C4-2B (cell line): ENCODE results near the gene CHN2.

Experiments used
- ZFX ChIP-seq: fragments of 450-650 bp; IDR thresholded peaks from 2 replicates; pipeline ENCODE4 v1.6.1; 2017
- TF ChIP-seq, protein P1 (sequence below): fragments of 450-650 bp; conservative IDR thresholded peaks from 2 replicates; pipeline ENCODE4 v1.5.1; 2017; ENCODE audit warnings: mild to moderate bottlenecking

DNA sequence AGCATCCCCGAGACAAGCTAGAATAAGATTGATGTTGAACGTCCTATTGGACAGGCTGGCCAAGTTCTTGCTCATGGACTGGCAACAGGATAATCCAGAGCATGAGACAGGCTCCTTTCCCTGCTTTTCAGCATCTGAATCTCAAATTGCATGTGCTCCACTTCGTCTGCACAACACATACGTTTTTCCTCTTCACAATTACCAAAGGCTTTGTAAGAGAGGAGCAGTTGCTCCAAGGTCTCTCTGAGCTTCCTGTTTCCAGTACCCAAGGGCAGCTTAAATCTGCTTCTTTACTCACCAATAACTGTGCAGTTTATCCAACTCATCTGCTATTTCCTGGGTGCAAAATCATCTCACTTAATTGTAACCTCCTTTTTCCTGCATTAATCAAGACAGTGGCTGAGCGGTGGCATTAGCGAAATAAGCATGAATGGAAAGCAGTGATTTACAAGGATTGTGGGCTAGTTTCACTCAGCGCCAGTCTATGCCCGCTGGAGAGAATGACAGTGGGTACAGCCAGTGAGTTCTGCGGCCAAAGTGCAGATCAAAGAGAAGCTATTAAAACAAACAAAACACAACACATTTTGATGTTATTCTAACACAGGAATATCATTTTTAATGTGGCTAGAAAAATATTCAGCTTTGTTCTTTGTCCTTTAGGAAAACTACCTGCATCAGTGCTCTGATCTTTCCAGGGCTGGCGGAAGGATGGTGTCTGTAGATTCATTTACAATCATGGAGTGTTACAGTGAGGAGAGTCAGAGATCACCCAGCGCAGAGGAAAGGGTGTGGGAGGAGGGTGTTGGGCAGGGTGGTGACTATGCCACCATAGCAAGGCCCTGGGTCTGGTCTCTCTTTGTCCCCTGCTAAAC lies 79.8 kb downstream of the CHN2 start:
- TF ChIP-seq, protein P1, sequence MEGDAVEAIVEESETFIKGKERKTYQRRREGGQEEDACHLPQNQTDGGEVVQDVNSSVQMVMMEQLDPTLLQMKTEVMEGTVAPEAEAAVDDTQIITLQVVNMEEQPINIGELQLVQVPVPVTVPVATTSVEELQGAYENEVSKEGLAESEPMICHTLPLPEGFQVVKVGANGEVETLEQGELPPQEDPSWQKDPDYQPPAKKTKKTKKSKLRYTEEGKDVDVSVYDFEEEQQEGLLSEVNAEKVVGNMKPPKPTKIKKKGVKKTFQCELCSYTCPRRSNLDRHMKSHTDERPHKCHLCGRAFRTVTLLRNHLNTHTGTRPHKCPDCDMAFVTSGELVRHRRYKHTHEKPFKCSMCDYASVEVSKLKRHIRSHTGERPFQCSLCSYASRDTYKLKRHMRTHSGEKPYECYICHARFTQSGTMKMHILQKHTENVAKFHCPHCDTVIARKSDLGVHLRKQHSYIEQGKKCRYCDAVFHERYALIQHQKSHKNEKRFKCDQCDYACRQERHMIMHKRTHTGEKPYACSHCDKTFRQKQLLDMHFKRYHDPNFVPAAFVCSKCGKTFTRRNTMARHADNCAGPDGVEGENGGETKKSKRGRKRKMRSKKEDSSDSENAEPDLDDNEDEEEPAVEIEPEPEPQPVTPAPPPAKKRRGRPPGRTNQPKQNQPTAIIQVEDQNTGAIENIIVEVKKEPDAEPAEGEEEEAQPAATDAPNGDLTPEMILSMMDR = no peak
- TF ChIP-seq ZFX = no peak
